GDM1 (cell line): Measurements from ENCODE around the gene NRL.

Experiments
- DNase-seq: peaks from one replicate; lab custom pipeline; 2025; lab: John Stamatoyannopoulos, UW

NRL gene

GRCh38 chr14:24114532-24115421 lies at the start of gene NRL, which contains the start of gene DCAF11:
Gene NRL, minus strand, starts transcription at chr14:24114949. Its CDS starts 32,101 bp downstream, at chr14:24082848.
Gene DCAF11, plus strand, starts transcription at chr14:24114777. Its CDS starts 818 bp downstream, at chr14:24115595.
- peak; percentile 100 for DNase-seq

GRCh38 chr14:24162093-24162492 lies 47.3 kb upstream of the NRL start:
- DNase-seq: no peak

DNA sequence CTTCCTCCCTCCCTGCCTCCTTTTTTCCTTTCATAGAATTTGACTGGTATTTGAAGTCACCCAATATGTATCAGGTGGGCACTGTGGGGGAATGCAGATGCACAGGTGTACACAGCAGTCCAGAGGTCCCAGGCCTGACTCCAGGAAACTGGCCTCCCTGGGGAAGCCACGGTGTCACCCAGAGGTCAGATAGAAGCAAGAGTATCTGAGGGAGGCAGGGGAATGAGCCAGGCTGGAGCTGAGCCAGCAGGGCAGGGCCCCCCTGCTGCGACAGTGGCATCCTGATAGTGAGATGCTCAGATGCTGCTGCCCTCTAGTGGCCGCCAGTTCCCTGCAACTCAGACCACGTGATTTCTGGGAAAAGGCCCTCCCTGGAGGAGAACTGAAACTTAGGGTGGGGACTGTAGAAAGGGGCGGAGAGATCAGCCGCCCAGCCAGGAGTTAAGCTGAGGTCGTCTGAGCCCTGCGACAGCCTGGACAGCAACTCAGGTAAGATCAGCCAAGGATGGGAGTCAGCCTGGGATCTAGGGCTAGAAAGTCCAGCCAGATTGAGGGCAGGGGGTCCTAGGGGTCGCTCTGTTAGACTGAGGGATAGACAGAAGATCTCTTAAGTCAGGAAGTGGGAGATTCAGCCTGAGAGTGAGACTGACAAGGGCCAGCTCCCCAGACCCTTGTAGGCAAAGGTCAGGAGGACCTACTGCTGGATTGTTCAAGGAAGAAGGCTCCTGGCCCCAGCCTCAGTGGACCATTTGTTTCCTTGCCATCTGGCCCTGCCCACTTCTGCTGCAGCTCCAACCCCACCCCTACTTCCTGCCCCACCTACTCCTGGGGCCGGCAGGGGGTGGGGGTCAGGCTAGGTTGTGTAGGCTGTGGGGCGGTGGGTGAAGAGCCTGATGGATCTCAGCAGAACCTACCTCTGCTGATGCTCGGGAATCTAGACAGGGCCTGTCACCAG lies 46.4 kb upstream of the NRL start, which contains the start of gene IRF9:
TSS of gene IRF9 (plus strand) at position 416 of the 955 bp plus-strand sequence. CDS start 880 bp downstream, outside the sequence.
- DNase-seq: peak; percentile 94

- no peak for DNase-seq
Measured at GRCh38 chr14:24160499-24160849, 45.7 kb upstream of the NRL start.

DNA sequence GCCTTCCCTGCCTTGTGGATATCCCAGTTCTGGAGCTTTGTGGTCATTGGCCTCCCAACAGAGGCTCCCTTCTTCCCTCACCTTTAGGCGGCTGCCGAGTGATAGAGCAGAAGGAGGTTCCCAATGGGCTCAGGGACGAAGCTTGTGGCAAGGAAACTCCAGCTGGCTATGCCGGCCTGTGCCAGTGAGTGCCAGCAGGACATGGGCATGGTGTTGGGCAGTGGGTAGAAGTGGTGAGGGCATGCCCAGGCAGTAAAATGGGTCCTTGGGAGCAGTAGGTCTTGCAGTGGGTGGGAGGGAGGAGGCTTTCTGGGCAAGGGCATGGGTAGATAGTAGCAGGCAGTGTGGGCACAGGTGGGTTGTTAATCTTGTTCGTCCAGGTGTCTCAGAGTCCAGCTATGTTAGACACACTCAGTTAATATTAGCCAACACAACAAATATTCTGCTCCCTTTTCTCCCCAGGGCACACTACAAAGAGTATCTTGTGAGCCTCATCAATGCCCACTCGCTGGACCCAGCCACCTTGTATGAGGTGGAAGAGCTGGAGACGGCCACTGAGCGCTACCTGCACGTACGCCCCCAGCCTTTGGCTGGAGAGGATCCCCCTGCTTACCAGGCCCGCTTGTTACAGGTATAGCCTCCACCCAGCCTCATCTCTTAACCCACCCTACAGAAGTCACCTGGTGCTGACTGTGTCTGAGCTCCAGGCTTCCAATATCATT lies 45.2 kb upstream of the NRL start:
- no peak for DNase-seq

GRCh38 chr14:24157331-24157730 lies 42.6 kb upstream of the NRL start:
- DNase-seq: no peak

GRCh38 chr14:24156840-24157239 lies 42.1 kb upstream of the NRL start:
- DNase-seq: no peak

- no peak for DNase-seq
Measured at GRCh38 chr14:24155100-24155499, 40.4 kb upstream of the NRL start.

GRCh38 chr14:24151404-24152080 lies 36.8 kb upstream of the NRL start:
- DNase-seq: no peak

DNA sequence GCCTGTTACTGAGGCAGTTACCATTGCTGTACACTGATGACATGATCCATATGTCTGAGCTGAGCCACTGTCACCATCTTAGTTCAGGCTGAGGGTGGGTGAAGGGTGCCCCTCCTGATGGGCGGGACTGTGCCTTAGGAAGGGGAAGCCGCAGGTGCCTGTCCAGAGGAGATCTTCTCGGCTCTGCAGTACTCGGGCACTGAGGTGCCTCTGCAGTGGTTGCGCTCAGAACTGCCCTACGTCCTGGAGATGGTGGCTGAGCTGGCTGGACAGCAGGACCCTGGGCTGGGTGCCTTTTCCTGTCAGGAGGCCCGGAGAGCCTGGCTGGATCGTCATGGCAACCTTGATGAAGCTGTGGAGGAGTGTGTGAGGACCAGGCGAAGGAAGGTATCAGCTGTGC lies 36.2 kb upstream of the NRL start:
- DNase-seq: no peak

GRCh38 chr14:24150567-24150966 lies 35.8 kb upstream of the NRL start:
- DNase-seq: no peak

DNA sequence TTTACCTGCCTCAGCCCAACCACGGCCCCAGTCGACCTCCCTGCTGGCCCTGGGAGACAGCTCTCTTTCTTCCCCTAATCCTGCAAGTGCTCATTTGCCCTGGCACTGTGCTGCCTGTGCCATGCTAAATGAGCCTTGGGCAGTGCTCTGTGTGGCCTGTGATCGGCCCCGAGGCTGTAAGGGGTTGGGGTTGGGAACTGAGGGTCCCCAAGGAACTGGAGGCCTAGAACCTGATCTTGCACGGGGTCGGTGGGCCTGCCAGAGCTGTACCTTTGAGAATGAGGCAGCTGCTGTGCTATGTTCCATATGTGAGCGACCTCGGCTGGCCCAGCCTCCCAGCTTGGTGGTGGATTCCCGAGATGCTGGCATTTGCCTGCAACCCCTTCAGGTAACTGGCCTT lies 35.3 kb upstream of the NRL start:
- no peak for DNase-seq

DNA sequence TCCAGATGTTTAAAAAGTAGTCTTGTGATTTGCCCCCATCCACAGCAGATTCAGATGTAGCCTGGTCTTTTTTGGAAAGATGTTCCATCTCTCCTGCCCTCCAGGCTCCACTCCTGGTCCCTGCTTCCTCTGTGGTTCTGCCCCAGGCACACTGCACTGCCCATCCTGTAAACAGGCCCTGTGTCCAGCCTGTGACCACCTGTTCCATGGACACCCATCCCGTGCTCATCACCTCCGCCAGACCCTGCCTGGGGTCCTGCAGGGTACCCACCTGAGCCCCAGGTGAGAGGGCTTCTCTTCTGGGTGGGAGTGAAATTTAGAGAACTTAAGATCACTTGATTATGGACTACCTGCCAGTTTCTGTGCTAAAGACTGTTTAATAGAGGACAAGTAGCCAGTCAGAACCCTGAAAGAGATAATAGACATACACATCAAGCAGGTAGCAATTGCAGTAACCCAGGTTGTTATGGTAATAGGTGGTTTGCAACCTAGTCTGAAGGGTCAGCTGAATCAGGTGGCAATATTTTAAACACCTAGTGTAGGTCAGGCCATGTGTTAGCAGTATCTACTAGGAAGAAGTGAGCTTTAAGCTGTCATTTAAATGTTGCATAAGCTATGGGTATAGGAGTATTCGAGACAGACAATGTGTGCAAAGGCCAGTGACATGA lies 34.7 kb upstream of the NRL start:
- DNase-seq: no peak

DNA sequence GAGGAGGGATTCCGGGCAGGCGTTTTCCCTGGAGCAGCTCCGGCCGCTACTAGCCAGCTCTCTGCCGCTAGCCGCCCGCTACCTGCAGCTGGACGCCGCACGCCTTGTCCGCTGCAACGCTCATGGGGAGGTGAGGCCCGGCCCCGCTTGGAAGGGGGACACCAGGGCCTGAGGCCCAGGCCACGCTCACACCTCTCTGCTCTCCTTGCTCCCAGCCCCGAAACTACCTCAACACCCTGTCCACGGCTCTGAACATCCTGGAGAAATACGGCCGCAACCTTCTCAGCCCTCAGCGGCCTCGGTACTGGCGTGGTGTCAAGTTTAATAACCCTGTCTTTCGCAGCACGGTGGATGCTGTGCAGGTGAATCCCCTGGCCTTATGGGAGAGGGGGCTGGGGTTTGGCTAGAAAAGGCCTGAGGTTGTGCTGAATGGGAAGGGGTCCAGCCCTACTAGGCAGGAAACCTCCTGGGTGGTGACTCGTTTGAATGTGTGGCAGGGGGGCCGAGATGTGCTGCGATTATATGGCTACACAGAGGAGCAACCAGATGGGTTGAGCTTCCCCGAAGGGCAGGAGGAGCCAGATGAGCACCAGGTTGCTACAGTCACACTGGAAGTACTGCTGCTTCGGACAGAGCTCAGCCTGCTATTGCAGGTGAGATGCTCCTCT lies 33.1 kb upstream of the NRL start:
- no peak for DNase-seq

DNA sequence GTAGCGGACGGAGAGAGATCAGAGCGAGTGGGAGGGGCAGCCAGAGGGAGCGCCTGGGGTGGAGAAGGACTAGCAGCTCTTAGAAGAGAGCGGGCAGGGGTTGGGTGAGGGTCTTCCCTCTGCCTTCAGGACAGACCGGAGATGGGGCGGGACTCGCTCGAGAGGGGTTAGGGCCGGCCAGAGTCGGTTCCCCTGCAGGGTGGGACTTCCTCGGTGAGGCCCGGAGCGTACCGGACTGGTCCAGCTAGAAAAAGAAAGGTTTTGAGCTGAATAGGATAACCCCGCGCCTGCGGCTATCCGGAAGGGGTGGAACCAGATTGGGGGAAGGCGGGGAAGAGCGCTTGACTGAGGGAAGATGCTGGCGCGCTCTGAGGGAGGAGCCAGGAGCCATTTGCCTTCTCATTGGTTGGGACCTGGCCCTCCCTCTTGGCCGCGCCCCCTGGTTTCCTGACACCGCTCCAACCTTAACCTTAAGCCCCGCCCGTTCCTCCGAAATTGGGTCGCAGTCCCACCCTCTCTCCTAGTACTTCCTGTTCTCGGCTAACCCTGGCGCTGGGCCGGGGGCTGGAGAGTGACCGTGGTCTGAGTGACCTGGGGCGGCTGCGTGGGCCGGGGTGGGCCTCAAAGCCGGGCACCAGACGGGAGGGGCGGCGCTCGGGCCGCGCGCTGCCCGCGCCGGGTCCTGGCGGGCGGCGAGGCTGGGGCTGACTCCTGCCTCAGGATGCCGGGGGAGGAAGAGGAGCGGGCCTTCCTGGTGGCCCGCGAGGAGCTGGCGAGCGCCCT lies 32.4 kb upstream of the NRL start, which contains the start of gene RNF31:
TSS of gene RNF31 (plus strand) at position 521 of the 783 bp plus-strand sequence. CDS start at position 722, 201 bp downstream.
- peak; percentile 97 for DNase-seq

DNA sequence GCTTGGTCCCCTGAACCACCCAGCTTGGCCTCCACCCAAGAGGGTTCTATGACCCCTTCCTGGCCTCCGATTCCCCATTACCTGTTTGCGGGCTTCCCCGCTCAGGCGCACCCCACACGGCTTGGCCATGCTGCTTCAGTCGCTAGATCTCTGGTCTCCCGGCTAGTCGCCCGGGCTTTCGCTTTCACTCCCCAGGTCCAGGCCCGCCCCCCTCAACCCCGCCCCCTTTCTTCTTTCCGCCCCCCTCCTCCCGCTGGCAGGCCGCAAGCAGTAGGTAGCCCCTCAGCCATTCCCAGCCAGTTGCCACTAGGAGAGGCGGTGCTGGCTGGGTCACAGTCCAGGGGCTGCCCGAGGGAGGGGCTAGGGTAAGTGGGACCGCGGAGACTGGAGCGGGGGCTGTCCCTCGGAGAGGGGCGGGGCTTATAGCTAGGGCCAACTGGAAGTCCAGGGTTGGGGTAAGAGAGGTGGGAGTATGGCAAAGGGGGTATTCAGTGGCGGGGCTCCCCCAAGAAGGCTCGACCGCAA lies 31.8 kb upstream of the NRL start, which contains the start of gene PSME2:
TSS of gene PSME2 (minus strand) at position 158 of the 525 bp plus-strand sequence. CDS start at position 129, 29 bp downstream.
- DNase-seq: peak; percentile 97

- no peak for DNase-seq
Measured at GRCh38 chr14:24145690-24146452, 31.1 kb upstream of the NRL start.

- no peak for DNase-seq
Measured at GRCh38 chr14:24145219-24145618, 30.5 kb upstream of the NRL start.
